HUES64 (cell line): Measurements from ENCODE around the gene PRCC.

Experiments
- H3K27ac ChIP-seq: 2 replicates; pipeline ENCODE4 v1.7.0; 2013; ENCODE audit warnings: low read depth, low read length, inconsistent platforms
- H3K27me3 ChIP-seq: 2 replicates; pipeline ENCODE4 v1.6.1; 2013; ENCODE audit warnings: mild to moderate bottlenecking, low read length; ENCODE audit not compliant: insufficient read depth
- H3K36me3 ChIP-seq: 2 replicates; pipeline ENCODE4 v1.6.1; 2013; ENCODE audit warnings: mild to moderate bottlenecking, low read length; ENCODE audit not compliant: insufficient read depth
- H3K4me1 ChIP-seq: 2 replicates; pipeline ENCODE4 v1.6.1; 2013; ENCODE audit warnings: mild to moderate bottlenecking, low read length, moderate library complexity; ENCODE audit not compliant: insufficient read depth
- H3K4me3 ChIP-seq: 2 replicates; pipeline ENCODE4 v1.5.1; 2013; ENCODE audit warnings: mild to moderate bottlenecking, low read length, moderate library complexity
- H3K9ac ChIP-seq: 2 replicates; pipeline ENCODE4 v1.6.1; 2013; ENCODE audit warnings: mild to moderate bottlenecking, low read depth, low read length
- H3K9me3 ChIP-seq: 2 replicates; pipeline ENCODE4 v1.6.1; 2013; ENCODE audit warnings: low read depth, low read length; ENCODE audit not compliant: insufficient read depth
- WGBS: fragments of 150-250, 120-280 bp; methylation state at CpG from one replicate; pipeline ENCODE4 v1.1.7; 2013; ENCODE audit warnings: missing lambda C conversion rate; 5-methylcytosine and 5-hydroxymethylcytosine counted together

PRCC gene

GRCh38 chr1:156848461-156849150 lies 81.3 kb downstream of the PRCC start:
- H3K36me3 ChIP-seq, result no peaks in the 10 kb centered on the region
- 13% methylated on average over 36 of the region's 36 CpGs for WGBS
- H3K27me3 ChIP-seq, result peaks cover 100% of the 10 kb centered on the region
- H3K9ac ChIP-seq, result no peak overlapping the region
- no peak overlapping the region for H3K27ac ChIP-seq
- no peaks in the 10 kb centered on the region for H3K9me3 ChIP-seq
- peak overlapping the region; percentile 51 for H3K4me3 ChIP-seq
- peaks cover 7% of the 10 kb centered on the region; the same call in 1 of the 2 replicates for H3K4me1 ChIP-seq

- no peaks in the 10 kb centered on the region for H3K9me3 ChIP-seq
- no peaks in the 10 kb centered on the region for H3K36me3 ChIP-seq
- no peak overlapping the region for H3K9ac ChIP-seq
- peaks cover 7% of the 10 kb centered on the region; the same call in 1 of the 2 replicates for H3K4me1 ChIP-seq
- H3K27ac ChIP-seq, result no peak overlapping the region
- 42% methylated on average over 23 of the region's 23 CpGs for WGBS
- H3K27me3 ChIP-seq, result peaks cover 100% of the 10 kb centered on the region
- peak overlapping the region; percentile 51 for H3K4me3 ChIP-seq
Measured at GRCh38 chr1:156849151-156849496, 81.8 kb downstream of the PRCC start.
